HEK293 (cell line): ENCODE results near the gene TNFSF12.

ENCODE experiments used
- KLF7 ChIP-seq: fragments of 450-650 bp; formaldehyde crosslinking; IDR thresholded peaks from 2 replicates; pipeline ENCODE4 v1.5.1; 2016; ENCODE audit warnings: missing biosample characterization, missing genetic modification characterization, borderline replicate concordance
- ZNF354C ChIP-seq: fragments of 450-650 bp; formaldehyde crosslinking; IDR thresholded peaks from 2 replicates; pipeline ENCODE4 v1.5.1; 2016; ENCODE audit warnings: missing biosample characterization, missing genetic modification characterization, low read depth, borderline replicate concordance
- ZNF555 ChIP-seq: fragments of 450-650 bp; formaldehyde crosslinking; conservative IDR thresholded peaks from 2 replicates; pipeline ENCODE4 v1.5.1; 2017; ENCODE audit warnings: missing biosample characterization, mild to moderate bottlenecking, missing genetic modification characterization, inconsistent platforms
- TF ChIP-seq, protein P1 (sequence below): fragments of 450-650 bp; formaldehyde crosslinking; IDR thresholded peaks from 2 replicates; pipeline ENCODE4 v1.5.1; 2016; ENCODE audit warnings: missing biosample characterization, missing genetic modification characterization
- TF ChIP-seq, protein P2 (sequence below): fragments of 450-650 bp; formaldehyde crosslinking; IDR thresholded peaks from 2 replicates; pipeline ENCODE4 v1.5.1; 2016; ENCODE audit warnings: missing biosample characterization, missing genetic modification characterization
- TF ChIP-seq, protein P3 (sequence below): IDR thresholded peaks from 2 replicates; pipeline ENCODE4 v1.6.1; 2011; ENCODE audit warnings: mild to moderate bottlenecking, low read depth, low read length, borderline replicate concordance
- TF ChIP-seq, protein P4 (sequence below): sonication (generic); formaldehyde crosslinking; IDR thresholded peaks from 2 replicates; pipeline ENCODE4 v1.8.1; 2022; ENCODE audit warnings: mild to moderate bottlenecking, moderate library complexity, missing genetic modification reagents

DNA sequence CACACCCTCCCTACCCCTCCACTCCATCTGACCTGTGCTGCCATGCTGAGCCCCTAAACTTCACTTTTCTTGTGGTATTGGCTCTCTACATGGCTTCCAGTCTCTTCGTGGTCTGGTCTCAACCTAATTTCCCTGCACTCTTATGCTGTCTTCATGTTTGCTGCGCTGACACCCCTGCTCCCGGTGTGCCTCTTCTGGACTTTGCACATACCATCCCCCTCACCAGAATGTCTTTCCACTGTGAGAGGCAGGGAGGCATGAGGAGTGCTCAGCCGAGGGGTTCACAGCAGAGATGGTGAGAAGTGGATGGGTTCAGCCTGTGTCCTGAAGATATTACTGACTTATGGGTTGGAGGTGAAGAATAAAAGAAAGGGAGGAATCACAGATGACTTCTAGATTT, 2.5 kb downstream of the TNFSF12 start:
- TF ChIP-seq, protein P1, sequence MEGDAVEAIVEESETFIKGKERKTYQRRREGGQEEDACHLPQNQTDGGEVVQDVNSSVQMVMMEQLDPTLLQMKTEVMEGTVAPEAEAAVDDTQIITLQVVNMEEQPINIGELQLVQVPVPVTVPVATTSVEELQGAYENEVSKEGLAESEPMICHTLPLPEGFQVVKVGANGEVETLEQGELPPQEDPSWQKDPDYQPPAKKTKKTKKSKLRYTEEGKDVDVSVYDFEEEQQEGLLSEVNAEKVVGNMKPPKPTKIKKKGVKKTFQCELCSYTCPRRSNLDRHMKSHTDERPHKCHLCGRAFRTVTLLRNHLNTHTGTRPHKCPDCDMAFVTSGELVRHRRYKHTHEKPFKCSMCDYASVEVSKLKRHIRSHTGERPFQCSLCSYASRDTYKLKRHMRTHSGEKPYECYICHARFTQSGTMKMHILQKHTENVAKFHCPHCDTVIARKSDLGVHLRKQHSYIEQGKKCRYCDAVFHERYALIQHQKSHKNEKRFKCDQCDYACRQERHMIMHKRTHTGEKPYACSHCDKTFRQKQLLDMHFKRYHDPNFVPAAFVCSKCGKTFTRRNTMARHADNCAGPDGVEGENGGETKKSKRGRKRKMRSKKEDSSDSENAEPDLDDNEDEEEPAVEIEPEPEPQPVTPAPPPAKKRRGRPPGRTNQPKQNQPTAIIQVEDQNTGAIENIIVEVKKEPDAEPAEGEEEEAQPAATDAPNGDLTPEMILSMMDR (tag by site-specific recombination): no peak
- TF ChIP-seq KLF7 (tag by site-specific recombination): no peak
- no peak for TF ChIP-seq ZNF354C (tag by site-specific recombination)
- TF ChIP-seq, protein P2, sequence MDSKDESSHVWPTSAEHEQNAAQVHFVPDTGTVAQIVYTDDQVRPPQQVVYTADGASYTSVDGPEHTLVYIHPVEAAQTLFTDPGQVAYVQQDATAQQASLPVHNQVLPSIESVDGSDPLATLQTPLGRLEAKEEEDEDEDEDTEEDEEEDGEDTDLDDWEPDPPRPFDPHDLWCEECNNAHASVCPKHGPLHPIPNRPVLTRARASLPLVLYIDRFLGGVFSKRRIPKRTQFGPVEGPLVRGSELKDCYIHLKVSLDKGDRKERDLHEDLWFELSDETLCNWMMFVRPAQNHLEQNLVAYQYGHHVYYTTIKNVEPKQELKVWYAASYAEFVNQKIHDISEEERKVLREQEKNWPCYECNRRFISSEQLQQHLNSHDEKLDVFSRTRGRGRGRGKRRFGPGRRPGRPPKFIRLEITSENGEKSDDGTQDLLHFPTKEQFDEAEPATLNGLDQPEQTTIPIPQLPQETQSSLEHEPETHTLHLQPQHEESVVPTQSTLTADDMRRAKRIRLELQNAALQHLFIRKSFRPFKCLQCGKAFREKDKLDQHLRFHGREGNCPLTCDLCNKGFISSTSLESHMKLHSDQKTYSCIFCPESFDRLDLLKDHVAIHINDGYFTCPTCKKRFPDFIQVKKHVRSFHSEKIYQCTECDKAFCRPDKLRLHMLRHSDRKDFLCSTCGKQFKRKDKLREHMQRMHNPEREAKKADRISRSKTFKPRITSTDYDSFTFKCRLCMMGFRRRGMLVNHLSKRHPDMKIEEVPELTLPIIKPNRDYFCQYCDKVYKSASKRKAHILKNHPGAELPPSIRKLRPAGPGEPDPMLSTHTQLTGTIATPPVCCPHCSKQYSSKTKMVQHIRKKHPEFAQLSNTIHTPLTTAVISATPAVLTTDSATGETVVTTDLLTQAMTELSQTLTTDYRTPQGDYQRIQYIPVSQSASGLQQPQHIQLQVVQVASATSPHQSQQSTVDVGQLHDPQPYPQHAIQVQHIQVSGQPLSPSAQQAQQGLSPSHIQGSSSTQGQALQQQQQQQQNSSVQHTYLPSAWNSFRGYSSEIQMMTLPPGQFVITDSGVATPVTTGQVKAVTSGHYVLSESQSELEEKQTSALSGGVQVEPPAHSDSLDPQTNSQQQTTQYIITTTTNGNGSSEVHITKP (tag by site-specific recombination): no peak
- TF ChIP-seq, protein P3, sequence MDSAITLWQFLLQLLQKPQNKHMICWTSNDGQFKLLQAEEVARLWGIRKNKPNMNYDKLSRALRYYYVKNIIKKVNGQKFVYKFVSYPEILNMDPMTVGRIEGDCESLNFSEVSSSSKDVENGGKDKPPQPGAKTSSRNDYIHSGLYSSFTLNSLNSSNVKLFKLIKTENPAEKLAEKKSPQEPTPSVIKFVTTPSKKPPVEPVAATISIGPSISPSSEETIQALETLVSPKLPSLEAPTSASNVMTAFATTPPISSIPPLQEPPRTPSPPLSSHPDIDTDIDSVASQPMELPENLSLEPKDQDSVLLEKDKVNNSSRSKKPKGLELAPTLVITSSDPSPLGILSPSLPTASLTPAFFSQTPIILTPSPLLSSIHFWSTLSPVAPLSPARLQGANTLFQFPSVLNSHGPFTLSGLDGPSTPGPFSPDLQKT: no peak
- no peak for TF ChIP-seq ZNF555 (tag by site-specific recombination)
- TF ChIP-seq, protein P4, sequence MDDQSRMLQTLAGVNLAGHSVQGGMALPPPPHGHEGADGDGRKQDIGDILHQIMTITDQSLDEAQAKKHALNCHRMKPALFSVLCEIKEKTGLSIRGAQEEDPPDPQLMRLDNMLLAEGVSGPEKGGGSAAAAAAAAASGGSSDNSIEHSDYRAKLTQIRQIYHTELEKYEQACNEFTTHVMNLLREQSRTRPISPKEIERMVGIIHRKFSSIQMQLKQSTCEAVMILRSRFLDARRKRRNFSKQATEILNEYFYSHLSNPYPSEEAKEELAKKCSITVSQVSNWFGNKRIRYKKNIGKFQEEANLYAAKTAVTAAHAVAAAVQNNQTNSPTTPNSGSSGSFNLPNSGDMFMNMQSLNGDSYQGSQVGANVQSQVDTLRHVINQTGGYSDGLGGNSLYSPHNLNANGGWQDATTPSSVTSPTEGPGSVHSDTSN: no peak
